Left ventricle myocardium superior (tissue), 1 donor: ENCODE measurements around the gene EXOSC2. TPM values are rescaled to one million over a fixed set of nuclear protein-coding genes. Genes with fewer than 3 reads are reported as not detected.

ENCODE experiments used
- ATAC-seq: fragments of 200-7000 bp; cut with Tn5 transposase; one replicate; pipeline ENCODE4 v1.9.1; 2020; ENCODE audit warnings: mild to moderate bottlenecking, moderate library complexity
- DNase-seq: peaks from one replicate; pipeline ENCODE4 v3.0.0-alpha.2; 2020
- intact Hi-C: fragments of 100-400 bp; cut with micrococcal nuclease; formaldehyde crosslinking; loops from one replicate; pipeline ENCODE4 v1.11.0; 2022
- total RNA-seq: library from RNA; stranded (reverse); fragmentation: NEBNext Ultra II Directional; extraction: Animal tissue kit (Norgen Biotek cat#: 25700); gene quantifications from one replicate; pipeline ENCODE4 v1.2.1, GENCODE V29; 2021
- donor health status: DM: no; HTN: yes; CAD: no; lungs with severe emphysema.

Gene EXOSC2
- total RNA-seq, 1 donor from 2014 or later, result 12.5 TPM

GRCh38 chr9:130689937-130690700 is 3.5 kb upstream of the EXOSC2 start:
- DNase-seq (no peak), ATAC-seq (peak; percentile 52)
- intact Hi-C loops, result no loop called here

- ATAC-seq (peak; percentile 30), DNase-seq (peak; percentile 68)
- intact Hi-C loops, result no loop called here
These were observed 1.3 kb upstream of the EXOSC2 start for GRCh38 chr9:130692321-130692720.

GRCh38 chr9:130693101-130693425 is 517 bp upstream of the EXOSC2 start:
- intact Hi-C loops, result no loop called here

GRCh38 chr9:130694205-130694604 is 625 bp downstream of the EXOSC2 start:
- no peak for DNase-seq
- intact Hi-C loops, result no loop called here
- no peak for ATAC-seq

More at GRCh38 chr9:130693101-130693425, 517 bp upstream of the EXOSC2 start:
- DNase-seq (no peak), ATAC-seq (peak; percentile 2)

- DNase-seq (no peak), ATAC-seq (no peak)
- intact Hi-C loops, result no loop called here
These were observed 2.6 kb downstream of the EXOSC2 start for GRCh38 chr9:130696139-130696650.

- intact Hi-C loops, result no loop called here
- DNase-seq (no peak), ATAC-seq (no peak)
These were observed 3.4 kb downstream of the EXOSC2 start for GRCh38 chr9:130696996-130697395.

GRCh38 chr9:130698514-130698913 is 4.9 kb downstream of the EXOSC2 start:
- intact Hi-C loops, result no loop called here
- ATAC-seq (no peak), DNase-seq (no peak)

GRCh38 chr9:130699047-130699446 is 5.5 kb downstream of the EXOSC2 start:
- no peak for ATAC-seq
- DNase-seq, result no peak
- intact Hi-C loops, result no loop called here

- DNase-seq (peak; percentile 85), ATAC-seq (peak; percentile 94)
- intact Hi-C loops, result loop anchor here (5.0 to 10.0 kb wide), 3 partner anchors 161 to 343 kb away; partner anchors contain the start of gene FIBCD1
These were observed 7.8 kb downstream of the EXOSC2 start for GRCh38 chr9:130701059-130702022.

- intact Hi-C loops, result loop anchor here (5.0 to 10.0 kb wide), 3 partner anchors 159 to 341 kb away; partner anchors contain the start of gene FIBCD1
- DNase-seq, result no peak
- ATAC-seq, result no peak
These were observed 9.9 kb downstream of the EXOSC2 start for GRCh38 chr9:130703501-130703900.

- DNase-seq (peak; percentile 61), ATAC-seq (no peak)
- intact Hi-C loops, result loop anchor here (10.0 kb wide), 1 partner anchor 337 kb away; no protein-coding TSS in a partner anchor
These were observed 13.8 kb downstream of the EXOSC2 start for GRCh38 chr9:130707225-130707976.

- intact Hi-C loops, result no loop called here
- DNase-seq (no peak), ATAC-seq (no peak)
These were observed 17.3 kb downstream of the EXOSC2 start for GRCh38 chr9:130710822-130711352.

GRCh38 chr9:130711469-130711868 is 17.9 kb downstream of the EXOSC2 start:
- no peak for DNase-seq
- ATAC-seq, result no peak
- intact Hi-C loops, result no loop called here

- peak; percentile 97 for ATAC-seq
These were observed 19.1 kb downstream of the EXOSC2 start for GRCh38 chr9:130712564-130713285.

GRCh38 chr9:130713286-130713960 is 19.8 kb downstream of the EXOSC2 start:
- ATAC-seq (peak; percentile 8), DNase-seq (no peak)
- intact Hi-C loops, result no loop called here

More at GRCh38 chr9:130712564-130713285, 19.1 kb downstream of the EXOSC2 start:
- intact Hi-C loops, result no loop called here
- DNase-seq, result peak; percentile 99

- intact Hi-C loops, result loop anchor here (5.0 kb wide), 1 partner anchor 138 kb away; no protein-coding TSS in a partner anchor
- ATAC-seq (no peak), DNase-seq (no peak)
These were observed 21.1 kb downstream of the EXOSC2 start for GRCh38 chr9:130714586-130715110.

GRCh38 chr9:130715270-130715669 is 21.7 kb downstream of the EXOSC2 start:
- DNase-seq, result no peak
- ATAC-seq, result no peak
- intact Hi-C loops, result loop anchor here (5.0 kb wide), 1 partner anchor 137 kb away; no protein-coding TSS in a partner anchor
